A549 (cell line): ENCODE data around the gene RCE1. TPM values are rescaled to one million over a fixed set of nuclear protein-coding genes. Genes with fewer than 3 reads are reported as not detected.
A peak's percentile ranks its signal among the peaks of the same experiment; 100 is the strongest.

Source experiments
- ATAC-seq, 2 experiments: fragments of 200-7000 bp in 1 of 2; fragments of >200 bp in 1 of 2; cut with Nextera tagmentation in 1 of 2; cut with Tn5 transposase in 1 of 2; 3 replicates each; pipeline versions ENCODE4 v1.8.0 to v1.9.1; 2018 to 2020; ENCODE audit warnings: mild to moderate bottlenecking in 1 of 2, moderate library complexity in 1 of 2
- CTCF ChIA-PET: fragments of 300-600 bp; sonication (Branson Sonifier 250); formaldehyde crosslinking; extraction: SDS; loops from one replicate; lab custom pipeline; 2021; ENCODE audit warnings: antibody characterized with exemption, inconsistent platforms; lab: Yijun Ruan, JAX
- POLR2A ChIA-PET: fragments of 350-600 bp; formaldehyde crosslinking; extraction: SDS; loops from one replicate; lab custom pipeline; 2021; ENCODE audit warnings: antibody characterized with exemption, inconsistent platforms; lab: Yijun Ruan, JAX
- DNase-seq, 2 experiments: peaks; one replicate each; pipeline versions ENCODE4 v3.0.0 to v3.0.0-alpha.2; 2011 to 2016; ENCODE audit warnings: low read depth in 1 of 2, low spot score in 1 of 2
- FAIRE-seq: peaks from 2 replicates; lab custom pipeline; 2011; peaks lifted over from hg19 to GRCh38; lab: Jason Lieb, UNC
- H3K27ac ChIP-seq, 2 experiments: fragments of >200 bp; sonication (Bioruptor Twin); formaldehyde crosslinking; 3 replicates each; pipeline ENCODE4 v1.5.1; 2016 to 2017
- H3K4me1 ChIP-seq: fragments of >200 bp; sonication (Bioruptor Twin); formaldehyde crosslinking; 3 replicates; pipeline ENCODE4 v1.6.1; 2016
- H3K4me2 ChIP-seq: fragments of >200 bp; sonication (Bioruptor Twin); formaldehyde crosslinking; 3 replicates; pipeline ENCODE4 v1.6.1; 2016
- H3K4me3 ChIP-seq: fragments of >200 bp; sonication (Bioruptor Twin); formaldehyde crosslinking; 3 replicates; pipeline ENCODE4 v1.5.1; 2016
- H3K9me3 ChIP-seq: fragments of >200 bp; sonication (Bioruptor Twin); formaldehyde crosslinking; 3 replicates; pipeline ENCODE4 v1.6.1; 2016
- BHLHE40 ChIP-seq: IDR thresholded peaks from 2 replicates; pipeline ENCODE4 v1.6.1; 2012; ENCODE audit warnings: low read depth, low read length, inconsistent platforms
- CBX2 ChIP-seq: fragments of 200-600 bp; sonication (generic); IDR thresholded peaks from 2 replicates; pipeline ENCODE4 v1.6.1; 2016; ENCODE audit warnings: low read depth, mild to moderate bottlenecking, borderline replicate concordance
- EHMT2 ChIP-seq: fragments of 200-600 bp; sonication (generic); IDR thresholded peaks from 2 replicates; pipeline ENCODE4 v1.6.1; 2016; ENCODE audit warnings: antibody characterized with exemption, low read depth, mild to moderate bottlenecking, moderate library complexity
- ELK1 ChIP-seq: fragments of 150-350 bp; IDR thresholded peaks from 2 replicates; pipeline ENCODE4 v1.6.1; 2014; ENCODE audit warnings: low read depth, mild to moderate bottlenecking, low read length
- FOSL2 ChIP-seq, 2 experiments: fragments of 450-650 bp in 1 of 2; fragments of >200 bp in 1 of 2; sonication (Bioruptor Twin) in 1 of 2; formaldehyde crosslinking; IDR thresholded peaks; 2 replicates each; pipeline versions ENCODE4 v1.5.0 to v1.6.1; 2016 to 2020; ENCODE audit warnings: mild to moderate bottlenecking in 1 of 2, moderate library complexity in 1 of 2
- HMGXB4 ChIP-seq: fragments of 250-450 bp; sonication (Bioruptor Pico); IDR thresholded peaks from 2 replicates; pipeline ENCODE4 v1.5.0; 2021; ENCODE audit warnings: mild to moderate bottlenecking, moderate library complexity, borderline replicate concordance
- HOXB5 ChIP-seq: fragments of 250-450 bp; sonication (Bioruptor Pico); IDR thresholded peaks from 2 replicates; pipeline ENCODE4 v1.5.0; 2020; ENCODE audit warnings: mild to moderate bottlenecking, moderate library complexity
- KDM1A ChIP-seq: fragments of 200-600 bp; sonication (generic); IDR thresholded peaks from 2 replicates; pipeline ENCODE4 v1.6.1; 2016; ENCODE audit warnings: low read depth, mild to moderate bottlenecking
- MAX ChIP-seq: IDR thresholded peaks from 2 replicates; pipeline ENCODE4 v1.6.1; 2012
- POLR2A ChIP-seq: IDR thresholded peaks from 2 replicates; pipeline ENCODE4 v1.6.1; 2012; ENCODE audit warnings: mild to moderate bottlenecking, low read length
- RCOR1 ChIP-seq: fragments of 150-350 bp; IDR thresholded peaks from 2 replicates; pipeline ENCODE4 v1.6.1; 2014; ENCODE audit warnings: antibody characterized with exemption, low read length, low read depth
- REST ChIP-seq: fragments of 200-600 bp; sonication (generic); IDR thresholded peaks from 2 replicates; pipeline ENCODE4 v1.6.1; 2016; ENCODE audit warnings: antibody characterized with exemption, mild to moderate bottlenecking, moderate library complexity
- ZFP36 ChIP-seq: fragments of 450-650 bp; IDR thresholded peaks from 2 replicates; pipeline ENCODE4 v1.6.1; 2014; ENCODE audit warnings: borderline replicate concordance; ENCODE audit not compliant: partially characterized antibody
- WGBS: methylation state at CpG from one replicate; pipeline ENCODE4 v1.1.6; 2017; ENCODE audit errors: missing lambda C conversion rate; 5-methylcytosine and 5-hydroxymethylcytosine counted together
- polyA plus RNA-seq, 4 experiments: library from polyadenylated mRNA; depleted of rRNA in 3 of 4; stranded (reverse); fragments of >200 nt; fragmentation: RNase III in 1 of 4; extraction: RNeasy Plus Mini Kit Qiagen cat#74134 plus additional on column Dnase treatment in 1 of 4; gene quantifications; 2 replicates in 3 of 4; 3 replicates in 1 of 4; pipeline ENCODE4 v1.2.3, GENCODE V29; 2011 to 2017

RCE1 gene
- polyA plus RNA-seq, 2 of the 4 experiments (the other 2 are of a cell fraction): 20.3 to 23.3 TPM

GRCh38 chr11:66846671-66847091, 3.4 kb downstream of the RCE1 start:
- no peak for FAIRE-seq

More at GRCh38 chr11:66846671-66847091, 3.4 kb downstream of the RCE1 start:
- WGBS: 96% methylated on average over 3 of the region's 4 CpGs
- no peak for DNase-seq
- Histone ChIP-seq H3K4me3 (no peak overlapping the region), H3K9me3 (no peaks in the 10 kb centered on the region), H3K4me1 (peaks cover 28% of the 10 kb centered on the region), H3K4me2 (no peak overlapping the region), H3K27ac (peak overlapping the region in 1 of 2 experiments; percentile 11; a peak in 1 of 6 replicates)
- POLR2A ChIA-PET: interaction anchor here (4.9 kb wide), 1 partner anchor 7 kb away, joined by 53 read pairs; no protein-coding TSS in a partner anchor
- TF ChIP-seq CBX2 (no peak), KDM1A (no peak), FOSL2 (IDR thresholded peaks at IDR 0.05) (no peak), FOSL2 (CRISPR knock-in tag; IDR thresholded peaks at IDR 0.05) (no peak), BHLHE40 (no peak), RCOR1 (no peak), MAX (no peak), HOXB5 (no peak), HMGXB4 (CRISPR knock-in tag) (no peak), EHMT2 (no peak), ZFP36 (no peak), REST (no peak), ELK1 (no peak), POLR2A (no peak)
- ATAC-seq: no peak
- CTCF ChIA-PET: interaction anchor here (1.0 to 5.5 kb wide), 7 partner anchors 8 to 150 kb away, joined by 3 to 30 read pairs (median 5); partner anchors contain the start of gene C11orf86
